ENCODE results near the gene FAM149B1. TPM values are rescaled to one million over a fixed set of nuclear protein-coding genes. Genes with fewer than 3 reads are reported as not detected.

The FAM149B1 gene
- total RNA-seq, 2 donors from 2014 or later, result 9.0 to 13.1 TPM

- H3K27me3 ChIP-seq (replicated peaks; ENCODE audit: insufficient read depth), result no peaks in the 10 kb centered on the region
- peak; percentile 89 for ATAC-seq (ENCODE audit: insufficient number of reproducible peaks, low FRiP score, low read depth)
- H3K4me1 ChIP-seq (ENCODE audit: control insufficient read depth in 1 of 2, low read depth in 2 of 2), result peaks cover 16 to 35% of the 10 kb centered on the region in 2 donors
- peak; percentile 90 for DNase-seq (ENCODE audit: low spot score)
- no peaks in the 10 kb centered on the region for H3K9me3 ChIP-seq
- peak within 1 kb of the TSS; percentile 80 for H3K4me3 ChIP-seq
- peak within 1 kb of the TSS; percentile 73 to 74 for H3K27ac ChIP-seq
- H3K36me3 ChIP-seq, result no peaks in the 10 kb centered on the region
- no peak for TF ChIP-seq CTCF (IDR thresholded peaks at IDR 0.05)
Measured at GRCh38 chr10:73246646-73247508, 79.0 kb downstream of the FAM149B1 start, which contains the start of gene DNAJC9. TSS of gene DNAJC9 (minus strand) at chr10:73247255. CDS start at chr10:73247189, 66 bp downstream.

- DNase-seq (ENCODE audit: low spot score), result no peak
- Histone ChIP-seq H3K4me3 (peak overlapping the region; percentile 80), H3K36me3 (no peaks in the 10 kb centered on the region), H3K27me3 (replicated peaks; ENCODE audit: insufficient read depth) (no peaks in the 10 kb centered on the region), H3K9me3 (no peaks in the 10 kb centered on the region), H3K4me1 (ENCODE audit: control insufficient read depth in 1 of 2, low read depth in 2 of 2) (peaks cover 16 to 36% of the 10 kb centered on the region in 2 donors), H3K27ac (peak overlapping the region; percentile 73 to 74)
- ATAC-seq (ENCODE audit: insufficient number of reproducible peaks, low FRiP score, low read depth), result no peak
- no peak for TF ChIP-seq CTCF (IDR thresholded peaks at IDR 0.05)
Measured at GRCh38 chr10:73247509-73248258, 79.8 kb downstream of the FAM149B1 start.

GRCh38 chr10:73248259-73248724 lies 80.4 kb downstream of the FAM149B1 start:
- Histone ChIP-seq H3K4me1 (ENCODE audit: control insufficient read depth in 1 of 2, low read depth in 2 of 2) (peaks cover 19 to 39% of the 10 kb centered on the region in 2 donors), H3K4me3 (no peak overlapping the region), H3K27me3 (replicated peaks; ENCODE audit: insufficient read depth) (no peaks in the 10 kb centered on the region), H3K9me3 (no peaks in the 10 kb centered on the region), H3K36me3 (no peaks in the 10 kb centered on the region), H3K27ac (peak overlapping the region; percentile 73 to 74)
- ATAC-seq (ENCODE audit: insufficient number of reproducible peaks, low FRiP score, low read depth) (no peak), DNase-seq (ENCODE audit: low spot score) (no peak)
- TF ChIP-seq CTCF (IDR thresholded peaks at IDR 0.05), result no peak

GRCh38 chr10:73251683-73252444 lies 83.9 kb downstream of the FAM149B1 start:
- Histone ChIP-seq H3K4me1 (ENCODE audit: control insufficient read depth in 1 of 2, low read depth in 2 of 2) (peaks cover 14 to 27% of the 10 kb centered on the region in 2 donors), H3K27ac (peak overlapping the region; percentile 91), H3K9me3 (no peaks in the 10 kb centered on the region), H3K27me3 (replicated peaks; ENCODE audit: insufficient read depth) (no peaks in the 10 kb centered on the region), H3K36me3 (no peaks in the 10 kb centered on the region), H3K4me3 (peak overlapping the region; percentile 96)
- TF ChIP-seq CTCF (IDR thresholded peaks at IDR 0.05), result no peak
- DNase-seq (ENCODE audit: low spot score) (no peak), ATAC-seq (ENCODE audit: insufficient number of reproducible peaks, low FRiP score, low read depth) (no peak)
